SK-N-DZ (cell line): ENCODE measurements around the gene CTSL.
"Not testable (repeated sequence)": the region's sequence is repeated elsewhere in the genome, so short reads cannot be mapped to it uniquely, and the experiment has no call there.

ENCODE experiments used
- DNase-seq: peaks from one replicate; pipeline ENCODE4 v3.0.0-alpha.2; 2015; ENCODE audit warnings: low spot score

CTSL gene

DNA sequence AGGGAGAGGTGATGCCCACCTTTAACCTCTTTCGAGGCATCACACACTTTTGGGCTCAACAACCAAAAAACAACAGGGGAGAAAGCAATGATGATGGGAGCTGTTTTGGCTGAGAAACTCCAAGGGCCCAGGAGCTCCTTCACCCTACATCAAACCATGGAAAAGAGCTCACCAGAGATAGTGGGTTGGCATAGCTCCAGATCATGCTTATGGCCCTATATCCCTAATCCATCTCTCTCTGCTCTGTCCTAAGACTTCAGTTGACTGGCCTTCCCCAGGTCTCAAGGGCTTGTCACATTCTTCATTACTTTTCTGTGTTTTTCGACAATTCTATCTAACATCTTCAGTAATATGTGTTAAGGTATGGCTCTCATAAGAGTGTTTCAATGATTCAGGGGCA is 5.7 kb upstream of the CTSL start:
- no peak for DNase-seq

GRCh38 chr9:87722393-87723088 is 3.4 kb upstream of the CTSL start:
- DNase-seq, result no peak

DNA sequence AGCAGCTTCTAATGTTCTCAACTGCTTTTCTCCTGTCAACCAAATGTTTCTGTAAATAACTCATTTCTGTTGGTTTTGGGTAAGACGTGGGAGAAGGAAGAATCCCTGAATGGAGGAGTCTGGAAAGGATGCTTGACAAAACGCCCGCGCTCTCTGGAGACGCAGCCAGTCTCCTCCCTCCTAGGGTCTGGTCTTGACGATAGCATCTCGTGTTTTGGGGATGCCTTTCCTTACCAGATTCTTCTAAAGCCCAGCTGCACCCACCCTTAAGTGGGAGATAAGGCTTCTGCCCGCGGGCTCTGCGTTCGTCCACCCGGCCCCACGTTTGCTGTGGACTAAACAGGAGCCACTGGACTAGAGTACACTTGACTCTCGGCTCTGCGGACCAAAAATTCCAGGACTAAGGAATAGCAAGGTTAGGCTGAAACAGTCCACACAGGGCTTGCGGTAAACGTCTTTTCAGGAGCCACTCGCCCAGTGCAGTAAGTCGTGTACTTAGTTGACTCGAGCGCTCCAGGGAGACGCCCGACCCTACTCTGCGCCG is 491 bp upstream of the CTSL start:
- DNase-seq, result peak; percentile 38

GRCh38 chr9:87729246-87729645 is 3.3 kb downstream of the CTSL start:
- DNase-seq, result no peak

GRCh38 chr9:87731321-87731720 is 5.4 kb downstream of the CTSL start:
- no peak for DNase-seq

GRCh38 chr9:87732344-87732743 is 6.4 kb downstream of the CTSL start:
- no peak for DNase-seq

DNA sequence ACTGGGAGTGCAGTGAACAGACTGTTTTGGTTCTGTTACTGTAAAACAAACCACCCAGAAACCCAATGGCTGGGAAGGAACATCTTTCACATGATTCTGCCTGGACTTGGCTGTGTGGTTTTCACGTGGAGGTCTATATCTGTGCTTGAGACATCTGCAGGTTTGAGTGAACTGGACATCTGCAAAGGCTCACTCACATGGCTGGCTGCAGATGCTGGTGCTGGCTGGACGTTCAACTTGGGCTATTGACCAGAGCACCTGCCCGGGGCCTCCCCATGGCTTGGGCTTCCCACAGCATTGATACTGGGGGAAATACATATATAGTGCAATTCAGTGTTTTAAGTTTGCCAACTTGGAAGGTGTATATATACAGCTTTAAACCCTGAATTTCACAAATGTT is 6.8 kb downstream of the CTSL start:
- DNase-seq, result no peak

GRCh38 chr9:87733273-87734052 is 7.5 kb downstream of the CTSL start:
- DNase-seq, result no peak

DNA sequence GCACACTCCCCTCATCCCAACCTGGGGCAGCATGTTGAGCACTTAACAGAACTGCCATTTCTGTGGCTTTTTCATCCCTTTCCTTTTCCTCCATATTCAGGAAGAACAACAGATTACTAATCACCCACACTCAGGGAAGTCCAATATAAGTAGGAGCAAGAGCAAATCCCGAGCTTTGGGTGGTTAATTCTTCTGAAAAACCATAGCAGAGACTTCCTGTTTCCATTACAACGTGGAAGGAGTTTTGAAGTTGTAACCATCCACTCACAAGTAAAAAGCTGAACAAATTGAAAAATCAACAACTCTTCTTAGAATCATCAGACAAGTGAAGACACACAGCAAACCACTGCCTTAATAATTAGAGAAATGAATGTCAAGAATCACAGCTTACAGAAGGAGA is 8.2 kb downstream of the CTSL start:
- DNase-seq, result no peak

GRCh38 chr9:87739546-87739945 is 13.6 kb downstream of the CTSL start:
- DNase-seq, result no peak

DNA sequence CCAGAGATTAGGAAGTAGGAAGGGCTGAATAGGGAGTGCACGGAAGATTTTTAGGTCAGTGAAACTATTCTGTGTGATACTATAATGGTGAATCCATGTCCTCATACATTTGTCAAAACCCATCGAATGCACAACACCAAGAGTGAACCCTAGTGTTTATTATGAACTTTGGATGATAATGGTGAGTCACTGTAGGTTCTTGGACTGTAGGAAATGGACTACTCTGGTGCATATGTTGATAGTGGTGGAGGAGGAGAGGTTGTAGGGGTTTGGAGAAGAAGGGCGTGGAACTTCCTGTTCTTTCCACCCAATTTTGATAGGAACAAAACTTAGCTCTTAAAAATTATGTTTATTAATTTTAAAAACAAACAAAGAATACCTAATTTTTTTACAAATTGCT is 14.3 kb downstream of the CTSL start:
- no peak for DNase-seq

GRCh38 chr9:87741326-87741725 is 15.4 kb downstream of the CTSL start:
- no peak for DNase-seq

- DNase-seq, result no peak
These were observed 16.0 kb downstream of the CTSL start for GRCh38 chr9:87741891-87742290.

DNA sequence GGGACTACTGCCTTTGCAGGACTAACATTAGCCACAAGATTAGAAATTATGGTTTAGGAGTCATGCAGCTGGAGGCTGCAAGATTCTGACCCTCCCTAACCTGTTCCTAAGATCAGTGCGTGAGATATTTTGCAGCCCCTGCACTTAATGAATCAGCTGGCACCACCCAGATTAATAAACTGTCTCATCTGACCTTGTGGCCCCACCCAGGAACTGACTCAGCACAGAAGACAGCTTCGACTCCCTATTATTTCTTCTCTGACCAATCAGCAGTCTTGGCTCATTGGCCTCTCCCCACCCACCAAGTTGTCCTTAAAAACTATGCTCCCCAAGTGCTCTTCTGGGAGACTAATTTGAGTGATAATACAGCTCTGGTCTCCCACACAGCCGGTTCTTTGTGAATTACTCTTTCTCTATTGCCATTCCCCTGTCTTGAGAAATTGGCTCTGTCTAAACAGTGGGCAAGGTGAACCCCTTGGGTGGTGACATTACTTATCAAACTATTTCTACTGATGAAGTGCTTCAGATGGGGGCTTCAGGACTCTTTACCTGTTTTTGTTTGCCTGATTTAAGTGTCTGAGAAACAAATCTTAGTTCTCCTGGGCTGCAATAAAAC is 17.0 kb downstream of the CTSL start:
- DNase-seq, result no peak

GRCh38 chr9:87744247-87744646 is 18.3 kb downstream of the CTSL start:
- DNase-seq, result not testable (repeated sequence)

DNA sequence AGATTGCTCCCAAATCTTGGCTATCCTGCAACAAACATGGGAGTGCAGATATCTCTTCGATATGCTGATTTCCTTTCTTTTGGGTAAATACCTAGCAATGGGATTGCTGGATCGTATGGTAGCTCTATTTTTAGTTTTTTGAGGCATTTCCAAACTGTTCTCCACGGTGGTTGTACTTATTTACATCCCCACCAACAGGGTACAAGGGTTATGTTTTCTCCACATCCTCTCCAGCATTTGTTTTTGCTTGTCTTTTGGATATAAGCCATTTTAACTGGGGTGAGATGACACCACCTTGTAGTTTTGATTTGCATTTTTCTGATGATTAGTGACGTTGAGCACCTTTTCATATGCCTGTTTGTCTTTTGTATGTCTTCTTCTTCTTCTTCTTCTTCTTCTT is 20.3 kb downstream of the CTSL start:
- DNase-seq, result no peak

DNA sequence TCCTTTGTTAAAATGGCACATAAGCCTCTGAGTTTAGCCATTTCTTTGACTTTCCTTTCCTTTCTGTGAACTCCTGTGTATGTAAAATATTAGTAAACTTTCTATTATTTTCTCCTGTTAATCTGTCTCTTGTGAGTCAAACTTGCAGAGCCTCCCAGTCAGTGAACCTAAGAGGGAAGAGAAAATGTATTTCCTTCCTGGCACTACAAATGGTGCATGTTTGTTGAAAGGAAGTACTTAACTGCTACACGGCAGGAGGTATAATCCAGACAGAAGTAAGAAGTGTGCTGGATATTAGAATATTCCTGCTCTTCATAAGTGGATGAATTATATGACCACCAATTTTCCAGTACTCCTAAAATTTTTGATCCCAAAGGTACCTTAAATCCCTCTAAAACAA is 23.0 kb downstream of the CTSL start:
- no peak for DNase-seq

DNA sequence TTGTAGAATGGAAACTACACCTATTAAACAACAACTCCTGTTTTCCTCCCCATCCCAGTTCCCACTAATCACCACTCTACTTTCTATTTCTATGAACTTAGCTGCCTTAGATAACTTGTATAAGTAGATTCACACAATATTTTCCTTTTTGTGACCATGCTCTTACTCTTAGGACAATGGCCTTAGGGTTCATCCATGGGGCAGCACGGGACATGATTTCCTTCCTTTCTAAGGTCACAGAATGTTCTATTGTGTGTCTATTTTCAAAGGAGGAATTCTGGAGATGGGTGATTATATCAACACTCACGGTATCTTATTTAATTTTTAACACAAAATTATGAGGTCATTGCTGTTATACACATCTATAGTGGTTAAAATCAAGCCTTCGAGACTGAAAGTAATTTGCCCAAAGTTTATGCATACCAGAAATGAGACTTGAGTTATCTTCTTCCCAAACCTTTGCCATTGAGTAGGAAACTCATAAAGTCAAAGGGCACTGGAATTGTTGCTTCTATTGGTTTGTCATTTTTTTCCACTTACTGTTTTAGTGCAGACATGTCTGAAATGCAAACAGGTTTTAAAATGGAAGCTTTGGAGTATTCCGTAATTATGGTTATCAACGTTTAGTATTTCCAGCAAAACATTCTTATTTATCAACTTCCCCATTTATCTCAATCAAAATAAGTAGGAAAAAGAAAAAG is 23.6 kb downstream of the CTSL start:
- DNase-seq, result no peak

- no peak for DNase-seq
These were observed 24.8 kb downstream of the CTSL start for GRCh38 chr9:87750726-87751125.

GRCh38 chr9:87751423-87751822 is 25.5 kb downstream of the CTSL start:
- no peak for DNase-seq

DNA sequence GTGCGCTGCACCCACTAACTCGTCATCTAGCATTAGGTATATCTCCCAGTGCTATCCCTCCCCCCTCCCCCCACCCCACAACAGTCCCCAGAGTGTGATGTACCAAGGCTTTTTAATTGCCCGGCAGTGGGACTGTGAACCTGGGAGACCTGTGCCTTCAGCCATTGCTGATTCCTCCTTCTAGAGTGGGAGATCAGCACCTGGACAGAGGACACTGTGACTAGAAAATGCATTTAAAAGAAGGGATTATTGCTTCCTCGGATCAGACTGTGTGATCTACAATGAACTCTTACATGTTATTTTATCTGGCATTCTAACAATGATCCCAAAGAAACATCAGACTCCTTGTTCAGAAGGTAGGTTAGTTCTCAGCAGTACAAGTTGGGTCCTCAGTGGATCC is 25.9 kb downstream of the CTSL start:
- DNase-seq, result no peak

DNA sequence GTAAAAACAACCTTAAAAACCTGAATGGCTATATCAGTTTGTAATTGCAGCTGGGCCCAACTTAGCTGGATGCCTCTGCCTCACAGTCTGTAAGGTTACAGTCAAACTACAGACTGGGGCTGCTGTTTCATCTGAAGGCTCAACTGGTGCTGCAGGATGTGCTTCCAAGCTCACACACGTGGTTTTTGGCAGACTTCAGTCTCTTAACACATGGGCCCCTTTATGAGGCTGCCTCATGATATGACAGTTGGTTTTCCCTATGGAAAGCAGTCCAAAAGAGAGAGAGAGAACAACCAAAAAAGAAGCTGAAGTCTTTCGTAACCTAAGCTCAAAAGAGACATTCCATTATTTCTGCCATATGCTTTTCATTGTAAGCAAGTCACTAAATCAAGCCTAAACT is 27.4 kb downstream of the CTSL start:
- DNase-seq, result no peak
